GM21447 (cell line): Measurements from ENCODE around the gene RNLS.

Source experiments
- ATAC-seq: cut with Tn5 transposase; IDR thresholded peaks from one replicate; pipeline ENCODE4 v1.9.1; 2021; ENCODE audit not compliant: unreplicated experiment

RNLS gene

GRCh38 chr10:88437411-88437810 is 145.7 kb downstream of the RNLS start:
- no peak for ATAC-seq

- no peak for ATAC-seq
Measured at GRCh38 chr10:88433565-88434186, 149.4 kb downstream of the RNLS start.

- no peak for ATAC-seq
Measured at GRCh38 chr10:88431103-88431502, 152.0 kb downstream of the RNLS start.

- no peak for ATAC-seq
Measured at GRCh38 chr10:88428976-88429375, 154.1 kb downstream of the RNLS start.

- no peak for ATAC-seq
Measured at GRCh38 chr10:88428442-88428841, 154.7 kb downstream of the RNLS start.

GRCh38 chr10:88427024-88427423 is 156.1 kb downstream of the RNLS start:
- ATAC-seq: no peak

GRCh38 chr10:88424881-88425280 is 158.2 kb downstream of the RNLS start:
- no peak for ATAC-seq

GRCh38 chr10:88423732-88424131 is 159.4 kb downstream of the RNLS start:
- no peak for ATAC-seq

GRCh38 chr10:88421590-88421989 is 161.5 kb downstream of the RNLS start:
- ATAC-seq: no peak

GRCh38 chr10:88418871-88419270 is 164.2 kb downstream of the RNLS start:
- ATAC-seq: no peak

GRCh38 chr10:88417387-88418030 is 165.6 kb downstream of the RNLS start:
- ATAC-seq: no peak

- ATAC-seq: no peak
Measured at GRCh38 chr10:88416801-88417200, 166.3 kb downstream of the RNLS start.

- no peak for ATAC-seq
Measured at GRCh38 chr10:88415533-88416130, 167.5 kb downstream of the RNLS start.

GRCh38 chr10:88413412-88413811 is 169.7 kb downstream of the RNLS start:
- no peak for ATAC-seq

GRCh38 chr10:88411772-88412349 is 171.3 kb downstream of the RNLS start:
- no peak for ATAC-seq

- ATAC-seq: no peak
Measured at GRCh38 chr10:88409824-88410223, 173.3 kb downstream of the RNLS start.

- no peak for ATAC-seq
Measured at GRCh38 chr10:88409236-88409635, 173.9 kb downstream of the RNLS start.

- no peak for ATAC-seq
Measured at GRCh38 chr10:88408096-88408495, 175.0 kb downstream of the RNLS start.

- ATAC-seq: no peak
Measured at GRCh38 chr10:88404133-88404532, 179.0 kb downstream of the RNLS start.

- ATAC-seq: no peak
Measured at GRCh38 chr10:88401671-88402347, 181.3 kb downstream of the RNLS start.

GRCh38 chr10:88399240-88399639 is 183.9 kb downstream of the RNLS start:
- no peak for ATAC-seq

GRCh38 chr10:88395677-88396076 is 187.4 kb downstream of the RNLS start:
- ATAC-seq: no peak
